Measurements from ENCODE around the gene MSH3.

MSH3 gene

GRCh38 chr5:80919678-80920196 lies 265.3 kb downstream of the MSH3 start:
- DNase-seq = no peak

- no peak for DNase-seq
Observed at GRCh38 chr5:80920333-80920732, 265.9 kb downstream of the MSH3 start.

- DNase-seq = no peak
Observed at GRCh38 chr5:80921026-80921425, 266.6 kb downstream of the MSH3 start.

GRCh38 chr5:80925931-80926330 lies 271.5 kb downstream of the MSH3 start:
- no peak for DNase-seq

Data from activated effector memory CD4-positive, alpha-beta T cell treated with anti-CD3 and anti-CD28 coated beads, Interleukin-2, amount 50 U/mL, for 16 hours (primary cell).